Measurements from ENCODE around the gene EDC4. TPM values are rescaled to one million over a fixed set of nuclear protein-coding genes. Genes with fewer than 3 reads are reported as not detected.
A peak's percentile ranks its signal among the peaks of the same experiment; 100 is the strongest.

The EDC4 gene
- polyA plus RNA-seq, 1 donor = 107 TPM

GRCh38 chr16:67877064-67877463, 4.2 kb downstream of the EDC4 start:
- no peak for DNase-seq (ENCODE audit: low read depth)

- DNase-seq (ENCODE audit: low read depth) = no peak
Measured at GRCh38 chr16:67878232-67878631, 5.4 kb downstream of the EDC4 start.

GRCh38 chr16:67878846-67879245, 6.0 kb downstream of the EDC4 start:
- no peak for DNase-seq (ENCODE audit: low read depth)

- no peak for DNase-seq (ENCODE audit: low read depth)
Measured at GRCh38 chr16:67879462-67879861, 6.6 kb downstream of the EDC4 start.

GRCh38 chr16:67879936-67880335, 7.1 kb downstream of the EDC4 start:
- no peak for DNase-seq (ENCODE audit: low read depth)

- DNase-seq (ENCODE audit: low read depth) = no peak
Measured at GRCh38 chr16:67880584-67880983, 7.7 kb downstream of the EDC4 start.

GRCh38 chr16:67881621-67882161, 8.8 kb downstream of the EDC4 start:
- no peak for DNase-seq (ENCODE audit: low read depth)

GRCh38 chr16:67882374-67883145, 9.7 kb downstream of the EDC4 start:
- DNase-seq (ENCODE audit: low read depth) = no peak

- DNase-seq (ENCODE audit: low read depth) = no peak
Measured at GRCh38 chr16:67883146-67883871, 10.5 kb downstream of the EDC4 start.

- DNase-seq (ENCODE audit: low read depth) = no peak
Measured at GRCh38 chr16:67883872-67884261, 11.0 kb downstream of the EDC4 start.

- peak; percentile 63 for DNase-seq (ENCODE audit: low read depth)
Measured at GRCh38 chr16:67884684-67885083, 11.8 kb downstream of the EDC4 start, which contains the start of gene NRN1L. TSS of gene NRN1L (plus strand) at chr16:67884885. CDS start at chr16:67884904, 19 bp downstream.

- DNase-seq (ENCODE audit: low read depth) = no peak
Measured at GRCh38 chr16:67885545-67885944, 12.7 kb downstream of the EDC4 start.

- DNase-seq (ENCODE audit: low read depth) = no peak
Measured at GRCh38 chr16:67885976-67886375, 13.1 kb downstream of the EDC4 start.

GRCh38 chr16:67886387-67886786, 13.5 kb downstream of the EDC4 start:
- DNase-seq (ENCODE audit: low read depth) = no peak

GRCh38 chr16:67888331-67888730, 15.5 kb downstream of the EDC4 start:
- DNase-seq (ENCODE audit: low read depth) = no peak

- DNase-seq (ENCODE audit: low read depth) = no peak
Measured at GRCh38 chr16:67892375-67892774, 19.5 kb downstream of the EDC4 start.

GRCh38 chr16:67892899-67893742, 20.3 kb downstream of the EDC4 start, which contains the start of gene PSKH1:
TSS of gene PSKH1 (plus strand) at chr16:67893254. CDS start at chr16:67908750, 15,496 bp downstream.
- peak; percentile 85 for DNase-seq (ENCODE audit: low read depth)

- no peak for DNase-seq (ENCODE audit: low read depth)
Measured at GRCh38 chr16:67893743-67894399, 21.0 kb downstream of the EDC4 start.

- DNase-seq (ENCODE audit: low read depth) = no peak
Measured at GRCh38 chr16:67897231-67897630, 24.4 kb downstream of the EDC4 start.

GRCh38 chr16:67901734-67902133, 28.9 kb downstream of the EDC4 start:
- no peak for DNase-seq (ENCODE audit: low read depth)

GRCh38 chr16:67902831-67903230, 30.0 kb downstream of the EDC4 start:
- no peak for DNase-seq (ENCODE audit: low read depth)

All from forelimb muscle (tissue), 1 donor.